ENCODE results near the gene C15orf40.
"Not testable (repeated sequence)": the region's sequence is repeated elsewhere in the genome, so short reads cannot be mapped to it uniquely, and the experiment has no call there.

The C15orf40 gene

GRCh38 chr15:82943176-82943575, 68.3 kb downstream of the C15orf40 start:
- CTCF ChIA-PET, result interaction anchor here (0.8 to 1.7 kb wide), 2 partner anchors 68 to 94 kb away, joined by 3 to 5 read pairs; partner anchors contain the start of gene C15orf40
- H3K4me1 ChIP-seq (ENCODE audit: control insufficient read depth, insufficient read depth, low read length), result peaks cover 3% of the 10 kb centered on the region; the same call in 1 of the 2 replicates
- POLR2A ChIA-PET, result interaction anchor here (0.7 to 1.3 kb wide), 3 partner anchors 11 to 67 kb away, joined by 3 to 5 read pairs (median 3); no protein-coding TSS in a partner anchor
- H3K27ac ChIP-seq (ENCODE audit: extremely low read depth, low read depth, low read length), result no peak overlapping the region
- H3K4me3 ChIP-seq (ENCODE audit: low read depth, low read length), result no peak overlapping the region
- no peaks in the 10 kb centered on the region for H3K36me3 ChIP-seq (ENCODE audit: control insufficient read depth in 2 of 2, insufficient read depth in 1 of 2, low read length in 2 of 2)
- H3K9me3 ChIP-seq (ENCODE audit: control insufficient read depth, insufficient read depth, low read depth, low read length), result no peaks in the 10 kb centered on the region
- TF ChIP-seq ZNF624 (tag by site-specific recombination; IDR thresholded peaks at IDR 0.05), result no peak
- TF ChIP-seq, protein P1, sequence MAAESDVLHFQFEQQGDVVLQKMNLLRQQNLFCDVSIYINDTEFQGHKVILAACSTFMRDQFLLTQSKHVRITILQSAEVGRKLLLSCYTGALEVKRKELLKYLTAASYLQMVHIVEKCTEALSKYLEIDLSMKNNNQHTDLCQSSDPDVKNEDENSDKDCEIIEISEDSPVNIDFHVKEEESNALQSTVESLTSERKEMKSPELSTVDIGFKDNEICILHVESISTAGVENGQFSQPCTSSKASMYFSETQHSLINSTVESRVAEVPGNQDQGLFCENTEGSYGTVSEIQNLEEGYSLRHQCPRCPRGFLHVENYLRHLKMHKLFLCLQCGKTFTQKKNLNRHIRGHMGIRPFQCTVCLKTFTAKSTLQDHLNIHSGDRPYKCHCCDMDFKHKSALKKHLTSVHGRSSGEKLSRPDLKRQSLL (tag by site-specific recombination; IDR thresholded peaks at IDR 0.05), result 0 out of 2 replicates have a peak, but pooled peaks have one; percentile 17
- TF ChIP-seq ZNF133 (tag by site-specific recombination; IDR thresholded peaks at IDR 0.05), result no peak

DNA sequence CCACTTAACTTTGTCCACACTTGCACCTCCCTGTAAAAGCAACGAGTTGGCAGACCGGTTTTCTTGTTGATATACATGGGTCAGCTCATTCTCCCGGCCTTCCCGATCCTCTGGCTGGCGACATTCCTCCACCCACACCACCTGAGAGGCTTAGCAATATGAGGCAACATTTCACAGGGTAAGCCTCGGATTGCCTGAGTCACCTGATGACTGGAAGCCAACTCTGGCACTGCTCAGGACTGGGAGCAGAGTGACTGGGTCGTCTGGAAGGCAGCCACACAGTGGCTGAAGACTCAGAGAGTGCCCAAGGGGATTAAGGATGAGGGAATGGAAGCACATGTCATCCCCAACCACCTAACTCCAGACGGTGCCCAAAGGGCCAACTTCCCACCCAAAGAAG, 68.7 kb downstream of the C15orf40 start:
- Histone ChIP-seq H3K9me3 (ENCODE audit: control insufficient read depth, insufficient read depth, low read depth, low read length) (no peaks in the 10 kb centered on the region), H3K36me3 (ENCODE audit: control insufficient read depth in 2 of 2, insufficient read depth in 1 of 2, low read length in 2 of 2) (no peaks in the 10 kb centered on the region), H3K4me1 (ENCODE audit: control insufficient read depth, insufficient read depth, low read length) (peaks cover 3% of the 10 kb centered on the region; the same call in 1 of the 2 replicates), H3K4me3 (ENCODE audit: low read depth, low read length) (no peak overlapping the region), H3K27ac (ENCODE audit: extremely low read depth, low read depth, low read length) (no peak overlapping the region)
- no peak for TF ChIP-seq ZNF664 (tag by site-specific recombination; IDR thresholded peaks at IDR 0.05)
- no peak for TF ChIP-seq ZNF37A (tag by site-specific recombination; IDR thresholded peaks at IDR 0.05)
- no peak for TF ChIP-seq ZSCAN30 (tag by site-specific recombination; IDR thresholded peaks at IDR 0.05)
- no peak for TF ChIP-seq ZNF24 (tag by site-specific recombination; IDR thresholded peaks at IDR 0.05)
- 0 out of 2 replicates have a peak, but pooled peaks have one; percentile 13 for TF ChIP-seq EGR2 (tag by site-specific recombination; IDR thresholded peaks at IDR 0.05; ENCODE audit: low read depth)
- TF ChIP-seq ZFHX2 (tag by site-specific recombination; conservative IDR thresholded peaks at IDR 0.05), result peak; percentile 56
- TF ChIP-seq, protein P2, sequence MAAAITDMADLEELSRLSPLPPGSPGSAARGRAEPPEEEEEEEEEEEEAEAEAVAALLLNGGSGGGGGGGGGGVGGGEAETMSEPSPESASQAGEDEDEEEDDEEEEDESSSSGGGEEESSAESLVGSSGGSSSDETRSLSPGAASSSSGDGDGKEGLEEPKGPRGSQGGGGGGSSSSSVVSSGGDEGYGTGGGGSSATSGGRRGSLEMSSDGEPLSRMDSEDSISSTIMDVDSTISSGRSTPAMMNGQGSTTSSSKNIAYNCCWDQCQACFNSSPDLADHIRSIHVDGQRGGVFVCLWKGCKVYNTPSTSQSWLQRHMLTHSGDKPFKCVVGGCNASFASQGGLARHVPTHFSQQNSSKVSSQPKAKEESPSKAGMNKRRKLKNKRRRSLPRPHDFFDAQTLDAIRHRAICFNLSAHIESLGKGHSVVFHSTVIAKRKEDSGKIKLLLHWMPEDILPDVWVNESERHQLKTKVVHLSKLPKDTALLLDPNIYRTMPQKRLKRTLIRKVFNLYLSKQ (tag by site-specific recombination; IDR thresholded peaks at IDR 0.05; ENCODE audit: borderline replicate concordance), result no peak
- TF ChIP-seq OSR2 (tag by site-specific recombination; IDR thresholded peaks at IDR 0.05), result peak; percentile 71
- ChIA-PET POLR2A (interaction anchor here (0.7 to 1.3 kb wide), 3 partner anchors 10 to 67 kb away, joined by 3 to 5 read pairs (median 3); no protein-coding TSS in a partner anchor), CTCF (interaction anchor here (0.6 to 1.7 kb wide), 4 partner anchors 22 to 1645 kb away, joined by 3 to 5 read pairs (median 3); partner anchors contain the start of gene C15orf40)

- 0 out of 2 replicates have a peak, but pooled peaks have one; percentile 14 for TF ChIP-seq ZNF280D (tag by site-specific recombination; IDR thresholded peaks at IDR 0.05)
- peak; percentile 93 for TF ChIP-seq ZNF146 (tag by site-specific recombination; IDR thresholded peaks at IDR 0.05)
- H3K4me3 ChIP-seq (ENCODE audit: low read depth, low read length); H3K27ac ChIP-seq (ENCODE audit: extremely low read depth, low read depth, low read length); H3K36me3 ChIP-seq (ENCODE audit: control insufficient read depth in 2 of 2, insufficient read depth in 1 of 2, low read length in 2 of 2); H3K9me3 ChIP-seq (ENCODE audit: control insufficient read depth, insufficient read depth, low read depth, low read length); H3K4me1 ChIP-seq (ENCODE audit: control insufficient read depth, insufficient read depth, low read length): not testable (repeated sequence)
- CTCF ChIA-PET, result interaction anchor here (0.6 kb wide), 1 partner anchor 10 kb away, joined by 4 read pairs; no protein-coding TSS in a partner anchor
- POLR2A ChIA-PET, result interaction anchor here (0.6 kb wide), 1 partner anchor 63 kb away, joined by 6 read pairs; no protein-coding TSS in a partner anchor
Measured at GRCh38 chr15:82939678-82940077, 71.8 kb downstream of the C15orf40 start.
